Mesenchymal stem cell (in vitro differentiated cells and primary cell): ENCODE measurements around the gene BRD9.
"Not testable (repeated sequence)": the region's sequence is repeated elsewhere in the genome, so short reads cannot be mapped to it uniquely, and the experiment has no call there.

Experiments
- DNase-seq: peaks from one replicate; pipeline ENCODE4 v3.0.0-alpha.2; 2013
- H2AFZ ChIP-seq: one replicate; pipeline ENCODE4 v1.6.1; 2013; ENCODE audit warnings: low read depth, mild to moderate bottlenecking, control low read depth, inconsistent platforms, low read length, moderate library complexity
- H2AK5ac ChIP-seq: 2 replicates; pipeline ENCODE4 v1.6.1; 2013; ENCODE audit warnings: low read length, moderate library complexity, mild to moderate bottlenecking, inconsistent platforms; ENCODE audit not compliant: severe bottlenecking
- H2BK120ac ChIP-seq: one replicate; pipeline ENCODE4 v1.6.1; 2013; ENCODE audit warnings: low read depth, mild to moderate bottlenecking, inconsistent platforms, low read length, moderate library complexity
- H2BK12ac ChIP-seq, 2 experiments: one replicate each; pipeline ENCODE4 v1.6.1; 2013; ENCODE audit warnings: inconsistent platforms in 2 of 2, low read length in 2 of 2, mild to moderate bottlenecking in 2 of 2, moderate library complexity in 2 of 2, control low read depth in 1 of 2
- H2BK15ac ChIP-seq: one replicate; pipeline ENCODE4 v1.6.1; 2013; ENCODE audit warnings: mild to moderate bottlenecking, low read depth, inconsistent platforms; ENCODE audit not compliant: poor library complexity, severe bottlenecking
- H2BK5ac ChIP-seq: 2 replicates; pipeline ENCODE4 v1.6.1; 2013; ENCODE audit warnings: low read depth, mild to moderate bottlenecking, low read length, control low read depth, inconsistent platforms; ENCODE audit not compliant: poor library complexity, severe bottlenecking
- H3K14ac ChIP-seq, 2 experiments: one replicate each; pipeline ENCODE4 v1.6.1; 2013; ENCODE audit warnings: inconsistent platforms in 2 of 2, low read length in 2 of 2, control low read depth in 1 of 2, mild to moderate bottlenecking in 1 of 2, moderate library complexity in 1 of 2
- H3K18ac ChIP-seq, 2 experiments: one replicate each; pipeline ENCODE4 v1.6.1; 2013; ENCODE audit warnings: inconsistent platforms in 2 of 2, low read length in 2 of 2, control low read depth in 1 of 2, low read depth in 1 of 2, mild to moderate bottlenecking in 1 of 2
- H3K23ac ChIP-seq, 2 experiments: one replicate each; pipeline ENCODE4 v1.6.1; 2013; ENCODE audit warnings: inconsistent platforms in 2 of 2, low read length in 2 of 2, mild to moderate bottlenecking in 2 of 2, moderate library complexity in 2 of 2, control low read depth in 1 of 2
- H3K27ac ChIP-seq: 2 replicates; pipeline ENCODE4 v1.5.1; 2013; ENCODE audit warnings: mild to moderate bottlenecking, moderate library complexity, low read length, control low read depth, inconsistent platforms; ENCODE audit not compliant: poor library complexity, severe bottlenecking
- H3K27me3 ChIP-seq, 2 experiments: 2 replicates each; pipeline versions ENCODE4 v1.6.1 to v1.7.0; 2013; ENCODE audit warnings: low read length in 2 of 2, mild to moderate bottlenecking in 2 of 2, moderate library complexity in 2 of 2, control low read depth in 1 of 2, inconsistent platforms in 1 of 2; ENCODE audit not compliant: control insufficient read depth in 1 of 2, insufficient read depth in 1 of 2
- H3K36me3 ChIP-seq, 2 experiments: 2 replicates each; pipeline versions ENCODE4 v1.6.1 to v1.7.0; 2013; ENCODE audit warnings: low read length in 2 of 2, control low read depth in 1 of 2, inconsistent platforms in 1 of 2, low read depth in 1 of 2, mild to moderate bottlenecking in 1 of 2; ENCODE audit not compliant: insufficient read depth in 2 of 2, control insufficient read depth in 1 of 2
- H3K4ac ChIP-seq, 2 experiments: one replicate each; pipeline ENCODE4 v1.6.1; 2013; ENCODE audit warnings: inconsistent platforms in 2 of 2, low read length in 2 of 2, mild to moderate bottlenecking in 2 of 2, moderate library complexity in 2 of 2, control low read depth in 1 of 2, low read depth in 1 of 2
- H3K4me1 ChIP-seq: 2 replicates; pipeline ENCODE4 v1.6.1; 2013; ENCODE audit warnings: low read depth, low read length, control low read depth; ENCODE audit not compliant: control insufficient read depth, insufficient read depth
- H3K4me2 ChIP-seq: 2 replicates; pipeline ENCODE4 v1.6.1; 2013; ENCODE audit warnings: low read length, mild to moderate bottlenecking, inconsistent platforms; ENCODE audit not compliant: poor library complexity, severe bottlenecking
- H3K4me3 ChIP-seq, 2 experiments: 2 replicates each; pipeline versions ENCODE4 v1.5.1 to v1.7.0; 2013; ENCODE audit warnings: low read length in 2 of 2, mild to moderate bottlenecking in 2 of 2, control low read depth in 1 of 2, low read depth in 1 of 2; ENCODE audit not compliant: insufficient read depth in 1 of 2
- H3K79me1 ChIP-seq: replicated peaks from 2 replicates; pipeline ENCODE4 v1.6.1; 2013; ENCODE audit warnings: mild to moderate bottlenecking, control low read depth, low read length, inconsistent platforms; ENCODE audit not compliant: poor library complexity, severe bottlenecking
- H3K9ac ChIP-seq: 2 replicates; pipeline ENCODE4 v1.7.0; 2013; ENCODE audit warnings: mild to moderate bottlenecking, low read length, moderate library complexity
- H3K9me3 ChIP-seq: 2 replicates; pipeline ENCODE4 v1.7.0; 2013; ENCODE audit warnings: mild to moderate bottlenecking, low read length; ENCODE audit not compliant: control insufficient read depth
- H4K8ac ChIP-seq: one replicate; pipeline ENCODE4 v1.6.1; 2013; ENCODE audit warnings: inconsistent platforms, mild to moderate bottlenecking, low read length, moderate library complexity
- H4K91ac ChIP-seq: one replicate; pipeline ENCODE4 v1.6.1; 2013; ENCODE audit warnings: mild to moderate bottlenecking, low read length, inconsistent platforms
- WGBS: methylation state at CpG from one replicate; pipeline ENCODE4 v1.1.7; 2013; ENCODE audit warnings: mixed read lengths; 5-methylcytosine and 5-hydroxymethylcytosine counted together

BRD9 gene

DNA sequence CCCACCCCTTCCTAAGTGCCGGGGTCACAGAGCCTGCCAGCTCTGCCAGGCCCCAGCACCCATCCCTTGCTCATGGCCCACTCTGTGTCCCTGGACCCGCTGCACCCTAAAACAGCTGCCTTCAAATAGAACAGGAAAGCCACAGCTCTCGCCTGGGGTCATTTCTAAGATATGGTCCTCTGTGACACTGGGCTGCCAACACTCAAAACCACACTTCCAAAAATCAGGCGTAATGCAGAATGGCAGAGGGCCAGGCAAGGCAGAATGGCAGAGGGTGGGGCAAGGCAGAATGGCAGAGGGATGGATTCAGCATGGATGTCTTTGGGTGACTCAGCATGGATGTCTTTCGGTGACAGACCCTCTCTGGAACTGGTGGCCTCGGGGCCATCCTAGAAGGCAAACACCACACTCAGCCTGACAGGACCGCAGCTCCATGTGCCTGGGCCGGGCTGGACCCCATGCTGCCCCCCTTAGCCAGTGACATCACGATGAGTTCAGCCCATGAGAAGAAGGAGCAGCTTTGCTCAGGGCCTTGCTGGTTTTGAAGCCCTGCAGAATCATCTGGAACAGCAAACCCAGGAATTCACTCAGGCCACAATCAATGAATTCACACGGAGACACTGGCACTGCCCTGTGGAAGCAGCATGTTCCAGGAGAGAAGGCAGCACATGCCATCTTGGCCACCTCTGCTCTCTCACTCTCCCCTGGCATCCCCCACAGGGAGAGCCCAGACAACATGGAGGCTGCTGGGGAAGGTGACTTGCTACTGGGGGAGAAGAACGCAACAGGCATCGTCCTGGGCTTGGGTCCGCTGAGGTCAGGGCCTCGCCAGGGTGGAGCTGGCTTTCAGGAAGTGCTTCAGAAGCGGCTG lies 50.8 kb downstream of the BRD9 start:
- not testable (repeated sequence) for H2BK12ac ChIP-seq, H2BK15ac ChIP-seq, H3K9me3 ChIP-seq, H3K4me2 ChIP-seq, H3K79me1 ChIP-seq, H3K4ac ChIP-seq, H2BK5ac ChIP-seq, H3K4me3 ChIP-seq, H4K91ac ChIP-seq, H4K8ac ChIP-seq, H3K14ac ChIP-seq, H3K9ac ChIP-seq, H2BK120ac ChIP-seq, H3K23ac ChIP-seq, H3K27me3 ChIP-seq, H3K4me1 ChIP-seq, H2AK5ac ChIP-seq, H3K27ac ChIP-seq, H3K36me3 ChIP-seq, H2AFZ ChIP-seq, DNase-seq, H3K18ac ChIP-seq
- 87% methylated on average over 12 of the region's 15 CpGs for WGBS

DNA sequence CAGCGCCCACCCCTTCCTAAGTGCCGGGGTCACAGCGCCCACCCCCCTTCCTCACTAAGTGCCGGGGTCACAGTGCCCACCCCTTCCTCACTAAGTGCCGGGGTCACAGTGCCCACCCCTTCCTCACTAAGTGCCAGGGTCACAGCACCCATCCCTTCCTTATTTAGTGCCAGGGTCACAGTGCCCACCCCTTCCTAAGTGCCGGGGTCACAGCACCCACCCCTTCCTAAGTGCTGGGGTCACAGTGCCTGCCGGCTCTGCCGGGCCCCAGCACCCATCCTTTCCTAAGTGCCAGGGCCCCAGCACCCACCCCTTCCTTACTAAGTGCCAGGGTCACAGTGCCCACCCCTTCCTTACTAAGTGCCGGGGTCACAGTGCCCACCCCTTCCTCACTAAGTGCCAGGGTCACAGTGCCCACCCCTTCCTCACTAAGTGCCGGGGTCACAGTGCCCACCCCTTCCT lies 51.6 kb downstream of the BRD9 start:
- H3K9ac ChIP-seq, H3K4me2 ChIP-seq, H2BK12ac ChIP-seq, H3K79me1 ChIP-seq, H3K23ac ChIP-seq, H2BK15ac ChIP-seq, H4K8ac ChIP-seq, H3K18ac ChIP-seq, H3K14ac ChIP-seq, H2BK120ac ChIP-seq, H2AK5ac ChIP-seq, H2AFZ ChIP-seq, H3K27me3 ChIP-seq, H2BK5ac ChIP-seq, H4K91ac ChIP-seq, H3K27ac ChIP-seq, H3K4me1 ChIP-seq, H3K36me3 ChIP-seq, H3K4ac ChIP-seq, H3K4me3 ChIP-seq, DNase-seq, H3K9me3 ChIP-seq: not testable (repeated sequence)
- WGBS: 91% methylated on average over 9 of the region's 10 CpGs

DNA sequence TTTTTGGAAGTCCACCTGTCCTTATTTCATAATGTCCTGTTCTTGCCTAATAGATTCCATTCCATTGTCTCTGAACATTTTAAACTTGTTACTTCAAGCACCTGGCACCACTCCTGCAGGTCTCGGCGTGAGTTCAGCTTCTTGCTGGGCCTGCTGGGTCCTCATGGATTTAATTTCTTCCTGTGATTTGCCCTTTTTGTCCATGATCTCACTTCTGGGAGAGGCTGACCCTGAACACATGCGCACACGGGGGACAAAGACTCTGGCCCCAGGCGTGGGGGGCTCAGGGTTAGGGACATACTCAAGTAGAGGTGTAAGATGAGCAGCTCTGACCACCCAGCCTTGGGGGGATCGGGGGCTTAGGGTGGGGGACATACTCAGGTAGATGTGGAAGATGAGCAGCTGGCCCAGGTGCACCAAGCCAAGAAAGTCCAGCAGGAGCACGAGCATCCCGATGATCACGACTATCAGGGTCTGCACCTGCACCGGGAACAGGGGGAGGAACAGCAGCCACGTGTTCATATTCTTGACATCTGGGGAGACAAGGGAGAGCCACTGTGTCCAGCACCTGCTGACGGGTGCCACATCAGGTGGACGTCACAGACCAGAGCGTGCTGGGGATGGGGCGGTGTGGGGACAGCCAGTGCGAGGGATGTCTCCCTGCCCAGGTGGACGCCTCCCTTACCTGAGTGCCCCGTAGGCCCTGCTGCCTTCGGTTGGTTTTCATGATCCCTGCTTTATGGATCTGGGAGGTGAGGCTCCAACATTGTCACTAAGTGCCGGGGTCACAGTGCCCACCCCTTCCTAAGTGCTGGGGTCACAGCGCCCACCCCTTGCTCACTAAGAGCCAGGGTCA lies 52.3 kb downstream of the BRD9 start:
- not testable (repeated sequence) for H3K27ac ChIP-seq, H3K36me3 ChIP-seq, DNase-seq, H3K4ac ChIP-seq, H2AK5ac ChIP-seq, H2BK12ac ChIP-seq, H3K4me3 ChIP-seq, H3K27me3 ChIP-seq, H3K18ac ChIP-seq, H2AFZ ChIP-seq, H3K4me2 ChIP-seq, H2BK5ac ChIP-seq, H3K14ac ChIP-seq, H3K79me1 ChIP-seq, H2BK120ac ChIP-seq, H2BK15ac ChIP-seq, H3K9me3 ChIP-seq, H3K23ac ChIP-seq, H3K9ac ChIP-seq, H3K4me1 ChIP-seq, H4K91ac ChIP-seq, H4K8ac ChIP-seq
- 89% methylated on average over 19 of the region's 21 CpGs for WGBS

DNA sequence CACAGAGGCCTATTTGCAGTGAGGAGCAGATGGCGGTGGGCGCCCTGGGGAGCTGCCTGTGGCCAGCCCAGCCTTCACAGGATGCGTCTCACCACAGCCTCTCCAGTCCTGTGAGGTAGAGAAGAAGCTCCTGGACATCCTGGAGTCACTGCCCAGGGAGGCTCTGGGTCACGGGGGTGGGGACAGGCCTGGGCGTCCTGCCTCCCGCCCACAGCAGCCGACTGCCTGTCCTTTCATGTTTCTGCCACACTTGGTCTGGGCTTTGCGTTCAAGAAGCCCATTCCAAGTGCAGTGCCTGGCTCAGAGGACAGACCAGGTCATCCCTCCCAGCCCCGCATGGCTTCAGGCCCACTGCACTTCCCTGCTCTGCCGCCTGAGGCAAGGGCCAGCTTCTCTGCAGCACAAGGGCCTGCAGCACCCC lies 54.2 kb downstream of the BRD9 start:
- not testable (repeated sequence) for H3K18ac ChIP-seq, H3K27me3 ChIP-seq, H3K4ac ChIP-seq, H2AK5ac ChIP-seq, H4K91ac ChIP-seq, H3K4me3 ChIP-seq, H3K4me1 ChIP-seq, H2AFZ ChIP-seq, H2BK120ac ChIP-seq, H3K4me2 ChIP-seq, H3K23ac ChIP-seq, H3K9me3 ChIP-seq, H2BK12ac ChIP-seq, H3K27ac ChIP-seq, H2BK5ac ChIP-seq, H3K36me3 ChIP-seq, H3K79me1 ChIP-seq, DNase-seq, H4K8ac ChIP-seq, H3K9ac ChIP-seq, H2BK15ac ChIP-seq
- WGBS: 90% methylated on average over 10 of the region's 10 CpGs
- peak overlapping the region in 1 of 2 experiments; percentile 11 for H3K14ac ChIP-seq
